HepG2 (cell line): ENCODE data around the gene CHMP6. TPM values are rescaled to one million over a fixed set of nuclear protein-coding genes. Genes with fewer than 3 reads are reported as not detected.
A peak's percentile ranks its signal among the peaks of the same experiment; 100 is the strongest.

Experiments
- BRCA1 ChIP-seq: sonication (generic); formaldehyde crosslinking; IDR thresholded peaks from 2 replicates; pipeline ENCODE4 v1.4.0; 2020; ENCODE audit warnings: missing genetic modification reagents
- FOXK1 ChIP-seq: sonication (generic); formaldehyde crosslinking; IDR thresholded peaks from 2 replicates; pipeline ENCODE4 v1.4.0; 2020; ENCODE audit warnings: low read depth, missing genetic modification reagents, borderline replicate concordance
- KLF9 ChIP-seq: IDR thresholded peaks from 2 replicates; pipeline ENCODE4 v1.6.1; 2016; ENCODE audit warnings: low read depth
- NFIB ChIP-seq: sonication (generic); formaldehyde crosslinking; IDR thresholded peaks from 2 replicates; pipeline ENCODE4 v1.9.0; 2021; ENCODE audit warnings: missing genetic modification reagents, mild to moderate bottlenecking, borderline replicate concordance
- NFYC ChIP-seq: IDR thresholded peaks from 2 replicates; pipeline ENCODE4 v1.6.1; 2016; ENCODE audit warnings: missing genetic modification reagents, missing compliant biosample characterization
- PAF1 ChIP-seq: IDR thresholded peaks from 2 replicates; pipeline ENCODE4 v1.6.1; 2016; ENCODE audit warnings: missing genetic modification reagents, missing compliant biosample characterization
- PHF20 ChIP-seq: sonication (generic); formaldehyde crosslinking; IDR thresholded peaks from 2 replicates; pipeline ENCODE4 v1.5.0; 2020; ENCODE audit warnings: mild to moderate bottlenecking, missing genetic modification reagents
- RBM39 ChIP-seq: fragments of 200-400 bp; formaldehyde crosslinking; IDR thresholded peaks from one replicate; pipeline ENCODE4 v1.6.1; 2018; ENCODE audit warnings: antibody characterized with exemption, mild to moderate bottlenecking, low read depth, low read length; ENCODE audit not compliant: poor library complexity, severe bottlenecking
- SIN3B ChIP-seq: fragments of 150-350 bp; IDR thresholded peaks from 2 replicates; pipeline ENCODE4 v1.6.1; 2014; ENCODE audit warnings: low read length
- ZC3H13 ChIP-seq: sonication (generic); formaldehyde crosslinking; IDR thresholded peaks from 2 replicates; pipeline ENCODE4 v1.8.1; 2023; ENCODE audit warnings: mild to moderate bottlenecking, missing genetic modification reagents, moderate library complexity
- ZNF251 ChIP-seq: sonication (generic); formaldehyde crosslinking; IDR thresholded peaks from 2 replicates; pipeline ENCODE4 v1.9.0; 2021; ENCODE audit warnings: mild to moderate bottlenecking, missing genetic modification reagents
- ZNF30 ChIP-seq: sonication (generic); formaldehyde crosslinking; IDR thresholded peaks from 2 replicates; pipeline ENCODE4 v1.5.0; 2020; ENCODE audit warnings: mild to moderate bottlenecking, missing genetic modification reagents
- ZNF563 ChIP-seq: sonication (generic); formaldehyde crosslinking; IDR thresholded peaks from 2 replicates; pipeline ENCODE4 v1.8.0; 2022; ENCODE audit warnings: mild to moderate bottlenecking, moderate library complexity, missing genetic modification reagents
- ZNF768 ChIP-seq: sonication (generic); formaldehyde crosslinking; IDR thresholded peaks from 2 replicates; pipeline ENCODE4 v1.4.0; 2020; ENCODE audit warnings: missing genetic modification reagents
- polyA plus RNA-seq, 8 experiments: library from polyadenylated mRNA; depleted of rRNA in 3 of 8; stranded (reverse) in 7 of 8; unstranded in 1 of 8; fragments of >200 nt; fragmentation: Illumina TruSeq in 4 of 8; extraction: Trizol in 4 of 8; gene quantifications; 2 replicates each; pipeline versions ENCODE4 v1.2.1 to v1.2.3, GENCODE V29; 2011 to 2016; ENCODE audit warnings: low read depth in 4 of 8, missing spikeins in 1 of 8, mixed read lengths in 1 of 8; ENCODE audit not compliant: insufficient read depth in 1 of 8
- total RNA-seq, 5 experiments: library from RNA; depleted of rRNA; stranded (reverse); fragments of >200 nt; fragmentation: Illumina TruSeq; extraction: Trizol; gene quantifications; 2 replicates each; pipeline ENCODE4 v1.2.3, GENCODE V29; 2016; ENCODE audit warnings: low read depth in 1 of 5
- TF ChIP-seq, protein P1 (sequence below): sonication (generic); formaldehyde crosslinking; IDR thresholded peaks from 2 replicates; pipeline ENCODE4 v1.4.0; 2020; ENCODE audit warnings: missing genetic modification reagents
- TF ChIP-seq, protein P2 (sequence below): sonication (generic); formaldehyde crosslinking; IDR thresholded peaks from 2 replicates; pipeline ENCODE4 v1.4.0; 2020; ENCODE audit warnings: mild to moderate bottlenecking, missing genetic modification reagents

Gene CHMP6
- total and polyA plus RNA-seq, 2 of the 13 experiments (the other 11 are each of a cell fraction or from before 2014, with no cell fraction given), result 11.1 to 24.2 TPM

- no peak for TF ChIP-seq RBM39
- no peak for TF ChIP-seq PHF20 (CRISPR knock-in tag)
- no peak for TF ChIP-seq SIN3B
- TF ChIP-seq FOXK1 (CRISPR knock-in tag), result no peak
- no peak for TF ChIP-seq PAF1 (CRISPR knock-in tag)
- TF ChIP-seq ZNF30 (CRISPR knock-in tag), result no peak
- no peak for TF ChIP-seq NFYC (CRISPR knock-in tag)
- no peak for TF ChIP-seq ZNF251 (CRISPR knock-in tag)
- TF ChIP-seq, protein P1, sequence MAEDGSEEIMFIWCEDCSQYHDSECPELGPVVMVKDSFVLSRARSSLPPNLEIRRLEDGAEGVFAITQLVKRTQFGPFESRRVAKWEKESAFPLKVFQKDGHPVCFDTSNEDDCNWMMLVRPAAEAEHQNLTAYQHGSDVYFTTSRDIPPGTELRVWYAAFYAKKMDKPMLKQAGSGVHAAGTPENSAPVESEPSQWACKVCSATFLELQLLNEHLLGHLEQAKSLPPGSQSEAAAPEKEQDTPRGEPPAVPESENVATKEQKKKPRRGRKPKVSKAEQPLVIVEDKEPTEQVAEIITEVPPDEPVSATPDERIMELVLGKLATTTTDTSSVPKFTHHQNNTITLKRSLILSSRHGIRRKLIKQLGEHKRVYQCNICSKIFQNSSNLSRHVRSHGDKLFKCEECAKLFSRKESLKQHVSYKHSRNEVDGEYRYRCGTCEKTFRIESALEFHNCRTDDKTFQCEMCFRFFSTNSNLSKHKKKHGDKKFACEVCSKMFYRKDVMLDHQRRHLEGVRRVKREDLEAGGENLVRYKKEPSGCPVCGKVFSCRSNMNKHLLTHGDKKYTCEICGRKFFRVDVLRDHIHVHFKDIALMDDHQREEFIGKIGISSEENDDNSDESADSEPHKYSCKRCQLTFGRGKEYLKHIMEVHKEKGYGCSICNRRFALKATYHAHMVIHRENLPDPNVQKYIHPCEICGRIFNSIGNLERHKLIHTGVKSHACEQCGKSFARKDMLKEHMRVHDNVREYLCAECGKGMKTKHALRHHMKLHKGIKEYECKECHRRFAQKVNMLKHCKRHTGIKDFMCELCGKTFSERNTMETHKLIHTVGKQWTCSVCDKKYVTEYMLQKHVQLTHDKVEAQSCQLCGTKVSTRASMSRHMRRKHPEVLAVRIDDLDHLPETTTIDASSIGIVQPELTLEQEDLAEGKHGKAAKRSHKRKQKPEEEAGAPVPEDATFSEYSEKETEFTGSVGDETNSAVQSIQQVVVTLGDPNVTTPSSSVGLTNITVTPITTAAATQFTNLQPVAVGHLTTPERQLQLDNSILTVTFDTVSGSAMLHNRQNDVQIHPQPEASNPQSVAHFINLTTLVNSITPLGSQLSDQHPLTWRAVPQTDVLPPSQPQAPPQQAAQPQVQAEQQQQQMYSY, result no peak
- TF ChIP-seq ZNF563 (CRISPR knock-in tag), result no peak
- peak; percentile 55; the same call in 1 of the 2 replicates for TF ChIP-seq ZC3H13 (CRISPR knock-in tag)
- no peak for TF ChIP-seq KLF9 (CRISPR knock-in tag)
- TF ChIP-seq, protein P2, sequence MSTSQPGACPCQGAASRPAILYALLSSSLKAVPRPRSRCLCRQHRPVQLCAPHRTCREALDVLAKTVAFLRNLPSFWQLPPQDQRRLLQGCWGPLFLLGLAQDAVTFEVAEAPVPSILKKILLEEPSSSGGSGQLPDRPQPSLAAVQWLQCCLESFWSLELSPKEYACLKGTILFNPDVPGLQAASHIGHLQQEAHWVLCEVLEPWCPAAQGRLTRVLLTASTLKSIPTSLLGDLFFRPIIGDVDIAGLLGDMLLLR, result no peak
- TF ChIP-seq BRCA1 (CRISPR knock-in tag), result no peak
- peak; percentile 81 for TF ChIP-seq ZNF768 (CRISPR knock-in tag)
- no peak for TF ChIP-seq NFIB (CRISPR knock-in tag)
- TF ChIP-seq, all 625 proteins: peak for 4
Measured at GRCh38 chr17:81030741-81031565, 39.3 kb downstream of the CHMP6 start (continued).
